Embryonic facial prominence (tissue), 1 donor: Measurements from ENCODE around the gene SHOC2.

Source experiments
- DNase-seq: peaks from one replicate; pipeline ENCODE4 v3.0.0-alpha.2; 2016; ENCODE audit errors: extremely low spot score

SHOC2 gene

GRCh38 chr10:110946496-110946895 is 27.1 kb downstream of the SHOC2 start:
- no peak for DNase-seq

DNA sequence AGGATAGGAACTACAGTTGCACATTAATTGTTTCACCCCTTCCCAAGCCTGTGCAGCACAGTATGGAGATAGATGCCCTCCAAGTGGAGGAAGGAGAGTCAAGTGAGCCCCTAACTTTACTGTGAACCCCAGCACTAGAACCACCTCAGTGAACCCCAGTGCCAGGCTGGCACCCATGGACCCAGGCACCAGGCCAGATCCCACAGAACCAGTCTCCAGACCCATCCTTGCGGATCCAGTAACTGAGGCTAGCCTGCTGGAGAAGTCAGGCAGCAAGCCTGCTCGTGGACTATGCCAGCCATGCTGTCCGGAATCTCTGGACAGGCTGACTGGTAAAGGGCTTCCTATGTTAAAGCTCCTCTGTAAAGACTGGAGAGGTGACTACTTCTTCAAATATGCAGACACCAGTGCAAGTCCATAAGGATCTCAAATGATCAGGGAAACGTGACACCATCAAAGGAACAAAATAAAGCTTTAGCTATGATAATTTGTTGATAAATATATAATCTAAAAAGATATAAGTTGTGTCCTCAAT is 27.7 kb downstream of the SHOC2 start:
- no peak for DNase-seq

- no peak for DNase-seq
Observed at GRCh38 chr10:110951381-110951780, 32.0 kb downstream of the SHOC2 start.

- DNase-seq, result no peak
Observed at GRCh38 chr10:110957606-110958005, 38.2 kb downstream of the SHOC2 start.

DNA sequence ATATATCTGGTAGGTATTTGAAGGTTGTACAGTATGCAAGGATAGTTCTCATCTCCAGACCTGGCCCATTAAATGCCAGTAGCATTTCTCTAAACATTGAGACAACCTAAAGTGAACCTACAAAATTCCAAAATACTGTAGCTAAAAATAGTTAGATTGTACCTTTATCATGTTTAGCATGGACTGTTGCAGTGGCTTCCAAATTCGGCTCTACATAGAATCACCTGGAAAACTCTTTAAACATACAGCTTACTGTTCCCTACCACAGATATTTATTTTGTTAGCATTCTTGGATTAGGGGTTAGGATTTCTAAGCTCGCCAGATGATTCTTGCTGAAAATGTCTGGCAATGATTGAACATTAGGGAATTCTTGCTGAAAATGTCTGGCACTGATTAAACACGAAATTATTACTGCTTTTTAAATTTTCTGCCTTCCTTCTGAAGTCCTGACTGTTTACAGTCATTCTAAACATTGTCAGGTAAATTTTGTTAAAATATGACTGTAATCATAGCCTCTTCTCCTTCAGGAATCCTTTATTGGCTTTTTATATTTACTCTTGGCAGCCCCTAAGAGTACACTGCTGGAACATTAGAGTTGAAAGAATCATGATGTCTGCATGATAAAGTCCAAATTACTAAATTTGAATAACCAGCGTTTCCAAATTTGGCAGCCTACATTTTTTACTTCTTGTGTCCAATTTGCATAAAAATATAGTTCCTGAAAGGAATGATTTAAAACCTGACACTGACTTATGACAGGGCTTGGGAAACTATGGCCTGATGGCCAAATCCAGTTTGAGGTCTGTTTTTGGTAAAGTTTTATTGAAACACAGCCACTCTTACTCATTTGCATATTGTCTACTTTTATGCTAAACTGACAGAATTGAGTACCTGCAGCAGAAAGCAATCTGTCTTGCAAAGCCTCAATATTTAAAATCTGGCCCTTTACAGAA is 40.3 kb downstream of the SHOC2 start:
- no peak for DNase-seq

DNA sequence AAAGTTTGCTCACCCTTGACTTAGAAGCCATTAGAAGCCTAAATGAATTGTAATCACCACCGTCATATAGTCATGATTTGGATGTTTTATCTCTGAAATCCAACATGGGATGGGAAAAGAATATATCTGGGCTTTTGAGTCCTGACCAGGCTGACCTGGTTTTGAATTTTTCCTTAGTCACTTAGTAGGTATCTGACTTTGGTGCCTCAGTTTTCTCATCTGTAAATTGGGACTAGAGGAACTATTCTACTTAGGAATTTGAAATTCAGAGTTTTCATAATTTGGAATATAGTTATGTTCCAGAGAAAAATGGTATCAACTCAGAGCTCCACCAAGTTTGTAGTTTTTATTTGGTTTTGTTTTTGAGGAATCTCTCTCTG is 40.9 kb downstream of the SHOC2 start:
- DNase-seq, result no peak

- no peak for DNase-seq
Observed at GRCh38 chr10:110962443-110962842, 43.0 kb downstream of the SHOC2 start.

- no peak for DNase-seq
Observed at GRCh38 chr10:110963162-110963561, 43.8 kb downstream of the SHOC2 start.

GRCh38 chr10:110964681-110965080 is 45.3 kb downstream of the SHOC2 start:
- no peak for DNase-seq

DNA sequence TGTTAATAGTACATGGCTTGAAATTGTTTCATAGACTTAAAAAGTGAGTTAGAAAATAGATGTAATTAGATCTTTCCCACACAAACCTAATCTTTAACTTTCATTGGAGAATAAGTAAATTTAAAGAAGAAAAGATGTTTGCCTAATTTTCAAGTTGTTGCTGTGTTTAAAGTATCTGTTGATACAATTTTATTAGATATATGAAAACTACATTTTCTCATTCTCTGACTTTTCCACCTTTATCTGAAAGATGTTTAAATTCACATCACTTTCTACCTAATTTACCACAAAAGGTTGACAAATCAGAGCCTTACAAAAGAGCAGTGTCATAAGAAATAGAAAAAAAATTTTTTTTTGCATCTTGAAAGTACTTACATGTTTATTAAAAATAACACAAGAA is 45.8 kb downstream of the SHOC2 start:
- DNase-seq, result no peak

GRCh38 chr10:110966146-110966545 is 46.7 kb downstream of the SHOC2 start:
- DNase-seq, result no peak

DNA sequence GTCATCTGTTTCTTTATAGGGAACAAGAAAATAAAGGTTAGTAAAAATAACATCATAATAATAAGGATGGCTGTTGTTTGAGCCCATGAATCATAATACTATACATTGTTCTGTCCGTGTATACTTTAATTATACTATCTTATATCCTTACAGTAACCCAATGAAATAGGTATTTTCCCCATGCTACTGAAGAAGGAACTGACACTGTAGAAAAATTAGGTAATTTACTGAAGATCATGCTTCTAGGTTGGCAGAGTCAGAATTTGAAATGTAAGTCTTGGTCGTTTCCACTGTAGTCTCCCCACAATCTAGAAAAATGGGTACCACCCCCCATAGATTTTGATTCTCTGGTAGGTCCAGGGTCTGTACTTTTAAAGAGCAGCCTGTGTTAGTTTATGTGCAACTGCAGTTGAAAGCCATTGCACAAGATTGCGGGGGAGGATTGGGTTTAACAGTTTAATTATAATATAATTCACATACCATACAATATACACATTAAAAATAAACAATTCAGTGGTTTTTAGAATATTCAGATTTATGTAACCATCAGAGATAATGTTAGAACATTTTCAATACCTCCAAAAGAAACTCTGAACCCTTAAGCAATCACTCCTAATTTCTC is 47.7 kb downstream of the SHOC2 start:
- no peak for DNase-seq

DNA sequence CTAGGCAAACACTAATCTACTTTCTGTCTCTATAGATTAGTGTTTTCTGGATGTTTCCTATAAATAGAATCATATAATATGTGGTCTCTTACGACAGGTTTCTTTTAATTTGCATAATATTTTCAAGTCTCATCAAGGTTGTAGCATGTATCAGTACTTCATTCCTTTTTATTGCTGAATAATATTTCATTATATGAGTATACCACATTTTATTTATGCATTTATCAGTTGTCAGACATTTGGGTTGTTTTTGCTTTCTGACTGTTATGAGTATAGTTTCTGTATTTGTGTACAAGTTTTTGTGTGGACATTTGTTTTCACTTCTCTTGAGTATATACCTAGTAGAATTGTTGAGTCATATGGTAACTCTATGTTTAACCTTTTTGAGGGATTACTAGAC is 48.2 kb downstream of the SHOC2 start:
- DNase-seq, result no peak

DNA sequence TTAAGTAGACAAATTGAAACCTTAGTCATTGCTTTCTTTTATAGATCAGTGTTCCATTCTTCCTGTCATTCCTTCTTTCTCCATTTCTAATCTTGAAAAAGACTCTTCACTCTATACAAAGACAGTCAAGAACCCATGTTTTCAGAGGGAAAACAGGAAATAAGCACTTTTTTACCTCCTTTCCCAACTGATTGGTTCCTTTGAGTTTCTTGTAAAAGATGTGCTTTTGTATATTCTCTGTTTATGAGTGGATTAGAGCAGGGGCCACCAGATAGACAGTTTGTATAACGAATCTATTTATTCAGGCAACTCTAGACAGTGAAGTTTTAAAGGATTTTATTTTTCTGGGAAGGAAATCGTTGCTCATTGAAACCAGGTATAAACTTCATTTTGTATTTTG is 49.8 kb downstream of the SHOC2 start:
- DNase-seq, result no peak

DNA sequence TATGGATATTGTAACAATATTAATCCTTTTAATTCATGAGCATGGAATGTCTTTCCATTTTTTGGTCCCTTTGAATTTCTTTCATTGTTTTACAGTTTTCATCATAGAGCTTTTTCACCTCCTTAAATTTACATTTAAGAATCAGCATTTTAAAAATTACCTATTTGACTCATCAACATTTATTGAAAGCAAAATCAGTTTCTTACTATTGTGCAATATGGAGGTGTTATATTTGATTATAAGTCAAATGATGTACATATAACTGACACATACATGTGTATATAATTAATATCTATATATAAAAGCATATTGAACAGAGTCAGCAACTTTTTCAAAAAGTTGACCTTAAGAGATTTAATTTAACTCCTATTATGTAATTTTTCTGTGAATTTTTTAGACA is 52.2 kb downstream of the SHOC2 start:
- DNase-seq, result no peak

DNA sequence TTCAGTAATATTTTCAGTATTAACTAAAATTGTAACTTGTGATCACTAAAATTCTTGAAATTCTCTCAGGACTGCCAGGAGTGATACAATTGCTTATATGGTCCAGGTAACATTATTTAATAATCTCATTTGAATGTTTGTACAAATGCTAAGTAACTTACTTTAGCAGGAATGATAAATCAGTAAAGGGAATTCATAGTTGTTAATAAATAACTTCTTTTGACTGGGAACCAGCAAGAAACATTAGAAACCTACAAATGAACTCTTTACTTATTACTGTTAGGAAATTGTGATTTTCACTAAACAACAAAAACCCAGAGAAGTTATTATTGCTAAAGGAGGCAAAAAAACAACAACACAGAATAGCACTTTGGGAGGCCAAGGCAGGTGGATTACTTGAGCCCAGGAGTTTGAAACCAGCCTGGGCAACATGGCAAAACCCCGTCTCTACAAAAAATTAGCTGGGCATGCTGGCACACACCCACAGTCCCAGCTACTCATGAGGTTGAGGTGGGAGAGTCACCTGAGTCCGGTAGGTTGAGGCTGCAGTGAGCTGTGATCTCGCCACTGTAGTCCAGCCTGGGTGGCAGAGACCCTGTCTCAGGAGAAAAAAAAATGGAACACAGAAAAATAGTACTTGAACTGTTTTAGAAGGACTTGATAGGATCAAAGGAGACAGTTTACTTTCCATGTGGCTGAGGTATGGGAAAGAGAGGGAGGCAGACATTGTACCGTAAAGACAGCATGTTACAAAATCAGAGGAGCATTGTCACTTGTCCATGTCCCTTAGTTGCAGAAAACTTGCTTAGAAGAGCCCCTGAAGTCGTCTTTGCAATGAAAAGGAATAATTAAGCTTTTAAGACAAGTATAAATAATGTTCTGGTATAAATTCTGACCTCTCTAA is 53.1 kb downstream of the SHOC2 start:
- no peak for DNase-seq

DNA sequence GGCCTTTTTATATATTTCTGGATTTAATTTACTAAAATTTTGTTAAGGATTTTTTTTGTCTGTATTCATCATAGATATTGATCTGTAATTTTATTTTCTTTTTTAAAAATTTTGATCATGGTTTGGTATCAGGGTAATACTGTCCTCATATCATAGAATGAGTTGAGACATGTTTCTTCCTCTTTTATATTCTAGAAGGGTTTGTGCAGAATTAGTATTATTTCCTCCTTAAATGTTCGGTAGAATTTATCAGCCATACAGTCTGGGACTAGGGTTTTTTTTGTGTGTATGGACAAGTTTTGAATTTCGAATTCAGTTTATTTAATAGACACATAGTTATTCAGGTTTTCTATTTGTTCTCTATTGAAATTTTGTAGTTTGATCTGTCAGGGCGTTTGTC is 54.0 kb downstream of the SHOC2 start:
- DNase-seq, result no peak

DNA sequence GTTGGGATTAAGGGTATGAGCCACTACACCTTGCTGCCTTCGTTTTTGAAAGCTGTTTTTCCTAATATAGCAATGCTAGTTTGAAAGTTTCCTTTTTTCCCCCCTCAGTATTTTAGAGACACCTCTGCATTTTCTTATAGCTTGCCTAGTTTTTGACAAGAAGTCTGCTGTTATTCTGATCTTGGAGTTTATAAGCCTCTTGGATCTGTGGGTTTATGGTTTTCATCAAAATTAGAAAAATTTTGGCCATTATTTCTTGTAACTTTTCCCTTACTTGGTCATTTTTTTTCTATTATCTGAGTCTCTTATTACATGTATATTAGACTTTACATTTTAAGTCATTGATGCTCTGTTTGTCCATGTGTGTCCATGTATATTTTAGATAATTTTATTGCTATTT is 57.2 kb downstream of the SHOC2 start:
- DNase-seq, result no peak

- DNase-seq, result no peak
Observed at GRCh38 chr10:110977662-110978061, 58.3 kb downstream of the SHOC2 start.

GRCh38 chr10:110978204-110978603 is 58.8 kb downstream of the SHOC2 start:
- DNase-seq, result no peak

DNA sequence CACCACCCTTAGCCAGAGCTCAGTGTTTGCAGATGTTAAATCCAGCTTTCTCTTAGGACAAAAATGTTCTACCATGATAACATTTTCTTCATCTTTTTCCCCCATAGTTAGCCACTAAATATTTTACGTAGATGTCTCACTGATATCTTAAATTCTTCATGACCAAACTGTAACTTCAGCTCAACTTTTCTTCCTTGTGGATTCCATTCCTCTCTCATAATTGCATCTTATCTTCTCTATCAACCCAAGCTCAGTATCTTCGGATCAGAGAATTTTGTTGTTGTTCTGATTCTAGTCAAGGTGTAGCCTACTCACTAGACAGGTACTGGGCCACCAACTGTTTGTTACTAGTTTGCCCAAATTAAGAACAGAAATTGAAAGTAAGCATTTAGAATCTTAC is 60.2 kb downstream of the SHOC2 start:
- no peak for DNase-seq

DNA sequence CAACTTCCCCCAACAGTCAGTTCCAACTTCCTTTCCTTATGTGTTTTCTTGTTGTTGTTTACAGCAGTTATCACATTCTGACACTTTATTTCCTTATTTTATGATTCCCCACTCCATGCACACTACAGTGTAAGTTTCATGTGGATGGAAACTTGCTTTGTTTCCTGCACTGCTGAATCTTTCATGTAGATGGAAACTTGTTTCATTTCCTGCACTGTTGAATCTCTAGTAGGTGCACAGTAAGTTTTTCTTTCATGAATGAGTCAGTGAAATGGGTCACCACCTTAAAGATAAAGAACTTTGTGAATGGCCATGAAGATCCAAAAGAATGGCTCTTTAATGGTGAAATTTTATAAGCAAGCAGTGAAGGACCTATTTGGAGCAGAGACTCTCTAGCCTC is 61.4 kb downstream of the SHOC2 start:
- no peak for DNase-seq
